Activated T-cell treated with anti-CD3 and anti-CD28 coated beads for 48 hours (primary cell): ENCODE data around the gene NAT8L.

Experiments used
- DNase-seq: peaks from one replicate; pipeline ENCODE4 v3.0.0-alpha.2; 2020; ENCODE audit warnings: low read depth

NAT8L gene

DNA sequence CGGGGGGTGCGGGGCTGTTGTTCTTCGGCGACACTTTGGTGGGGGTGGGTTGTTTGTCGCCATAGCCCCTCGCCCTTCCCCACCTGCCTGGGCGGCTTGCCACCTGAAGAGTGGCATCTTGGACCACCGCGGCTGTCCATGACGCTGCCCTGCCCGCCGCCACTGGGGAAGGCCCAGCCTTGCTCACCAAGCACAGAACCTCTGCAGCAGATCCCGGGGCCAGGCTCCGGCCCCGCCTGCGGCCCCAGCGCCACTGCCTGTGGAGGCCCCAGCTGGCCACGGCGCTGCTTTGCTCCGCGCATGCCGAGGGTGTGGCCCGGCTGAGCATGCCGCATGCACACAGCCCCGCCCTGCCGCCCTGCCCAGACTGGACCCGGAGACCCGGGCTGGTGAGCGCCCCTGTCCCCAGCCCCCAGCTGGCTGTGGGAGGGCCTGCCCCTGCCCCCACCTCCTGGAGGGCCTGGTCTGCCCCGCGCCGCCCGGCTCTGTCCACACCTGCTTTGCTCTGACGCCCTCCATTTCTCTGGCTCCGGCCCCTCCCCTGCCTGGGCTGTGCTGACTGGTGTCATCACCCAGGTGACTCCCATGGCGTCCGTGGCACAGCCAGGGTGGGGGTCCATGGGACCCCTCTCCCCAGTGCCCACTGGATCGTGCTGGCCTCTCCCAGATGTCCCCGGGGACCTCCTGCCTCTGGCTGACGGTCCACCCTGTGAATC, 5.3 kb downstream of the NAT8L start:
- no peak for DNase-seq

DNA sequence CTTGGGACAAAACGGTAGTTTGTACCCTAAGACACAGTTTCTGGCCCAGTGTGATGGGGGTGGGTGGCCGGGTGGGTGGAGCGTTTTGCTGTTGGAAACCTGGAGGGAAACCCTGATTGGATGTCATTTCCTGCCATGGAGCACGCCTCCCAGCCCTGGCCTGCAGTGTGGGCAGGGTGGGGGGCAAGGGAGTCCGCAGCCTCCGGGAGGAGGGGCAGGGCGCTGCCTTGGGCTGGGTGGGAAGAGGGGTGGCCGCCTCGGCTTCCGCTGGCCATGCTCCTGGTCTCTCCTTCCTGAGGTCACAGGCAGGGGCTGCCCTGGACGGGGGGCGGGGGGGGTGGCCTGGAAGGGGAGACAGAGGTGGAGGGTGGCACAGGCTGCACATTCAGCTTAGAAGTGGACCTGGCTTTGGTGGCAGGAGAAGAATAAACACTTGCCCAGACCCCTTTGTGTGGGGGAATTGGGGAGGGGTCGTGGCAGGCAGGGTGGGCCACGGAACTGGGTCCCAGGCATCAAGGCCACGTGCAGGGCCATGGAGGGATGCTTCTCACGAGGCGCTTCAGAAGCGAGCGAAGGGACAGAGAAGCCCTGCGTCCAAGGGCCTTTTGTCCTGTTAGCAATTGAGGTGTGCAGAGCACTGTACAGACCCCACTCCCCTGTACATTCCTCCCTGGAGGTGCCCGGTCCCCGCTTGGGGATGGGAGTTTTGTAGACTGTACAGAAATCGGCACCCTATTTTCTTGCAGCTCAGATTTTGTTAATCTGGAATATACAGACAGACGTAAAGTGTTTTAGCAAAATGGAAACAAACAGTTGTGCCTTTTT, 6.2 kb downstream of the NAT8L start:
- no peak for DNase-seq

DNA sequence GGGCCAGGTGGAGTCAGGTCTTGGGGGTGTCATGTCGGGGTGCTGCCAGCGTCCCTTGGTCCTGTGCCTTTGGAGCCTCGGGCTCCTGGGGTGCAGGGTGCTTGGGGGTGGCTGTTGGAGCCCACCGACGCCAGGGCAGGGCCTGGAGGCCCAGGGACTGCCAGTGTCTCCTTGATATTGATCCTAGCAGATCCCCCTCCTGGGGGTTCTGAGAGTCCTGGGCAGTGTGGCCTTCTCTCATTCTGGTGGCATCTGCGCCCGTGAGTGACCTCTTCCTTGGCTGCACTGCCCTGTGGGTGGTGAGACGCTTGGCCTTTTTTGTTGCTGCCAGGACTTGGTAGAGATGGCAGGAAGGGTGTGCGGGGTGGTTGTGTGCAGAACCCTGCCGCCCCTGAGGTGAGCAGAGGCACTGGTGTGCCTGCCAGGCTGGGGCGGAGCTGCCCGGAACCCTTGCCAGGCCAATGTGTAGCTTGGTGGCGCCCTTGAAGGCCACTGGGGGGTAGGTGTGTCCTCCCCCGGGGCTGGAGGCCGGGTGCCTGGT, 7.0 kb downstream of the NAT8L start:
- DNase-seq, result no peak

GRCh38 chr4:2066571-2067445, 7.7 kb downstream of the NAT8L start:
- DNase-seq, result no peak

- no peak for DNase-seq
Observed at GRCh38 chr4:2067446-2068197, 8.5 kb downstream of the NAT8L start.

GRCh38 chr4:2068198-2068470, 9.0 kb downstream of the NAT8L start:
- DNase-seq, result no peak

- DNase-seq, result no peak
Observed at GRCh38 chr4:2068566-2068965, 9.4 kb downstream of the NAT8L start.

DNA sequence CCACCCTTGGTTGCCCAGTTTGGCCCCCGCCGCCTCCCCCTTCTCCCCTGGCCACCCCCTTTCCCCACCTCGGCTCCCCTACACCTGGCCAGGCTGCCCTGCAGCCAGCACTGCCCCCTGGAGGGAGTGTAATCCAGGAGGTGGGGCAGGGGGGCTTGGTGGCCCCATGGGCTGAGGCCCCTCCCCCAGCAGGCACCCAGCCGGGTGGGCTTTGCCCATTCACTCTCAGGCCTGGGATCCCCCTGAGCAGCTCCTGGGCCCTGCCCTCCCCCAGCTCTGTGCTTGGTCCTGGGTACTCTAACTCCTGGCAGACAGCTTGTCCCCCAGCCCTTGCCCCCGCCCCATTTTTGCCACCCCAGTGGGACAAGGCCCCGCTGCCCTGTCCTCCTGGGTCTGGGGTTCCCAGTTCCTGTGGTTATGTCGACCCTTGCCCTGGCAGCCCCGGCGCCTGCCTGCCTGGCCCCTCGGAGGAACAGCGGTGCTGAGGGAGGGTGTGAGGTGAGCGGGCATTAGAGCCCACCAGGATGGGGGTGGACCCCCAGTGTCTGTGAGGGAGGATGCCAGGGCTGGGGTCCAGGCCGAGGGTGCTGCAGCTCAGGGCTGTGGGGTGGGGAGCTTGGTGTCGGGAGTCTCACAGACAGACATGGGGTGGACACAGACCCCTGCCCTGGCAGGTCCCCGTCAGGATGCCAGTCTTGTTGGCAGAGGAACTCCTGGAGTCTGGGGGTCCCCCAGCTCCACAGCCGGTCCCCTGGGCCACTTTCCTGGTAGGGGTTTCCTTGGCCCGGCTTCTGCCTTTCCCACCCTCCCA, 10.2 kb downstream of the NAT8L start:
- DNase-seq, result no peak

- no peak for DNase-seq
Observed at GRCh38 chr4:2069986-2070385, 10.9 kb downstream of the NAT8L start.

- no peak for DNase-seq
Observed at GRCh38 chr4:2070421-2071251, 11.5 kb downstream of the NAT8L start.

GRCh38 chr4:2071252-2071911, 12.3 kb downstream of the NAT8L start:
- no peak for DNase-seq

GRCh38 chr4:2071912-2072867, 13.1 kb downstream of the NAT8L start:
- DNase-seq, result no peak

DNA sequence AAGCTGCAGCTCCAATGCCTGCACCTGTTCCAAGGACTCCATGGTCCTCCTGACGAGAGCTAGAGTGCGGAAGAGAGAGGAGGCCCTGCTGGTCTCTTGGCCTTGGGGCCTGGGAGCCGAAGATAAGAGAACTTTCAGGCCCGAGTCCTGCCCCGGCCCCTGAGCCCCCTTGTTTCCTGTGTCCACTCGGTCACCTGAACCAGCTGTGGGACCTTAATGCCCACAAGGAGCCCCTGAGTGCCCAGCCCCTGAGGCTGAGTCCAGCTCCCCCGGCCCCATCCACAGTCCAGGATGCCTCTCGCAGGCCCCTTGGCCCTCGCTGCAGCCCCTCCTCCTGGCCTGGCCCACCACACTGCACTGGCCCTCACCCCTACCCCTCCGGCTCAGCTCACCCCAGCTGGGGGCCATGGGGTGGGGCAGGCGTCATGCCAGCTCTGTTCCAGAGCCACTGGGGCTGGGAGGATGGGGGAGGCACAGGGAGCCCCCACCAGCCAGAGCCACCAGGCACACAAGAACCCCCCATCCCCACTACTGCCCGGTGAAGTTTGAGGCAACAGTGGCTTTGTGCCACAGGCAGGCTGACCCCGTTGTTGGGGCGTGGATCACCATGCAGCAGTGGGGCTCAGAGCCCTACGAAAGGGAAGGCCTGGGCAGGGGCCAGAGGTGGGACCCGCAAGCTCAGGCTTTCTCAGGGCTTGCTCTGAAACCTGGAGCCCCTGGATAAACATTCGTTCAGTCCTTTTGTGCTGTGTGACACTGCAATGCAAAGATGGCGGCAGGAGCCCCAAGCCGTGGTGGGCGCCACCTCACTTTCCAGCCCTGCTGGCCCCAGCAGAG, 14.1 kb downstream of the NAT8L start:
- DNase-seq, result no peak

GRCh38 chr4:2073808-2074481, 14.8 kb downstream of the NAT8L start:
- no peak for DNase-seq

DNA sequence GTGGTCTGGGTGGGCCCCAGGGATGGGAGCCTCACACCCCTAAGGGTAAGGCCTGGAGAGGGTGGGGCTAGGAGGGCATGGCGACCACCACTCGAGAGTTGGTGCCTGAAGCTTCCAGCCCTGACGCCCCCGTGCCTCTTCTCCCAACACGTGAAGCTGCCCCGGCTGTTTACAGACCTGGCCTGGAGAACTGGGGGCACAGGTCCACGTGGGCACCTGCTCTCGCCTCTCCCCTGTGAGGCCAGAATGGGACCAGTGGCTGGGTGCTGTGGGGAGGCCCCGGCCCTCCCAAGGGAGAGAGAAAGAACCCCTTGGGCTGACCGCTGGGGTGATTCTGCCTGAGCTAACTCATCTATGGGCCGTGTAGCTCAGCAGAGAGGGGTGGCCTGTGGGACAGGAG, 15.5 kb downstream of the NAT8L start:
- DNase-seq, result no peak

GRCh38 chr4:2075171-2075986, 16.3 kb downstream of the NAT8L start:
- DNase-seq, result no peak
